HEK293T (cell line): ENCODE results near the gene AGPAT2.
A peak's percentile ranks its signal among the peaks of the same experiment; 100 is the strongest.

Source experiments
- BHLHE40 ChIP-seq: fragments of 450-650 bp; IDR thresholded peaks from 2 replicates; pipeline ENCODE4 v1.6.1; 2016; ENCODE audit warnings: mild to moderate bottlenecking, moderate library complexity, borderline replicate concordance
- ELF4 ChIP-seq: fragments of 450-650 bp; IDR thresholded peaks from 2 replicates; pipeline ENCODE4 v1.6.1; 2017; ENCODE audit warnings: antibody characterized with exemption
- FOXK2 ChIP-seq: fragments of 450-650 bp; IDR thresholded peaks from 2 replicates; pipeline ENCODE4 v1.6.1; 2016; ENCODE audit warnings: mild to moderate bottlenecking
- FOXM1 ChIP-seq: fragments of 450-650 bp; IDR thresholded peaks from 2 replicates; pipeline ENCODE4 v1.6.1; 2017; ENCODE audit warnings: mild to moderate bottlenecking, borderline replicate concordance
- HDGF ChIP-seq: fragments of 450-650 bp; IDR thresholded peaks from 2 replicates; pipeline ENCODE4 v1.6.1; 2017; ENCODE audit warnings: antibody characterized with exemption, borderline replicate concordance
- NFRKB ChIP-seq: fragments of 450-650 bp; IDR thresholded peaks from 2 replicates; pipeline ENCODE4 v1.6.1; 2016; ENCODE audit warnings: mild to moderate bottlenecking, moderate library complexity
- PKNOX1 ChIP-seq: fragments of 450-650 bp; IDR thresholded peaks from 2 replicates; pipeline ENCODE4 v1.6.1; 2016
- SP1 ChIP-seq: fragments of 450-650 bp; IDR thresholded peaks from 2 replicates; pipeline ENCODE4 v1.6.1; 2017
- SUZ12 ChIP-seq: fragments of 450-650 bp; IDR thresholded peaks from 2 replicates; pipeline ENCODE4 v1.6.1; 2016; ENCODE audit warnings: mild to moderate bottlenecking
- TARDBP ChIP-seq: fragments of 450-650 bp; IDR thresholded peaks from 2 replicates; pipeline ENCODE4 v1.6.1; 2016
- ZNF384 ChIP-seq: fragments of 450-650 bp; IDR thresholded peaks from 2 replicates; pipeline ENCODE4 v1.6.1; 2016

DNA sequence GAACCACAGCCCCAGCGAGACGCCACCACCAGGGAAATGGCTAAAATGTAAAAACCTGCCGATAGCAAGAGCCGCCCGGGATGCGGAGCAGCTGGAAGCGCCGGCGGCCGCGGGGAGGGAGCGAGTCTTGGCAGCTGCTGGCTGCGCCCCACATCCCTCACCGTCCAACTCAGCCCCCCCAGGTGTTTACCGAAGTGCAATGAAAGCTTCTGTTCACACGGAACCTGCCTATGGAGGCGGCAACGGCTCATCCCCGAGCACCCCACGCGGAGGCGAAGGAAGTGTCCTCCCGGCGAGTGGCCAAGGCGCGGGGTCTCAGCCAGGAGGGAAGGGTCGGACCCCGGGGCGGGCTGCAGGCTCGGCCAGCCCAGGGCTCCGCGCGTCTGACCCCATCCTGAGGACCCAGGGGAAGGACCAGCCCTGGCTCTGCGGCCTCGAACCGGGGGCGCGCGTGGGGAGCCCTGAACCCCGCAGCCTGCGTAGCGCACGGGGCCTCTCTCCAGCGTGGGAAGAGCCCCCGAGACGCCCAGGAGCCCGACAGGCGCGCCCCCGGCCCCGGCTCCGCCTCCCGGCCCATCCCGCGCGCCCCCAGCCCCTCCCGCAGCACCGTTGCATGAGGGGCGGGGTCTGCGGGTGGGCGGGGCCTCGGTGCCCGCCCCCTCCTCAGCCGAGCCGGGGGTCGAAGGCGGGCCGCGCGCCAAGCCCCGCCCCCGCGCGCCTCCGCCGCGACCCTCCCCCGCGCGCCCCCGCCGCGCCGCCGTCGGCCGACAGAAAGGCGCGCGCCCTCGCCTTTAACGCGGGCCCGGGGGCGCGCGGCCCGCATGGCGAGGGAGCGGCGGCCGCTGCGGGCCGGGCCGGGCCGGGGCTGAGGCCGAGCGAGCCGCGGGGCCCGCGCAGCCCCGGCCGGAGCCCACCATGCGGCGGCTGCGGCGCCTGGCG is 24.8 kb upstream of the AGPAT2 start, which contains the start of gene DIPK1B:
- TF ChIP-seq PKNOX1 = no peak
- TF ChIP-seq BHLHE40 = no peak
- no peak for TF ChIP-seq NFRKB
- no peak for TF ChIP-seq TARDBP
- no peak for TF ChIP-seq FOXK2
- TF ChIP-seq SUZ12 = no peak
- TF ChIP-seq FOXM1 = peak; percentile 59
- no peak for TF ChIP-seq ZNF384
- TF ChIP-seq SP1 = no peak
- TF ChIP-seq HDGF = no peak
- no peak for TF ChIP-seq ELF4
